ENCODE data around the gene IRF3.

DNA sequence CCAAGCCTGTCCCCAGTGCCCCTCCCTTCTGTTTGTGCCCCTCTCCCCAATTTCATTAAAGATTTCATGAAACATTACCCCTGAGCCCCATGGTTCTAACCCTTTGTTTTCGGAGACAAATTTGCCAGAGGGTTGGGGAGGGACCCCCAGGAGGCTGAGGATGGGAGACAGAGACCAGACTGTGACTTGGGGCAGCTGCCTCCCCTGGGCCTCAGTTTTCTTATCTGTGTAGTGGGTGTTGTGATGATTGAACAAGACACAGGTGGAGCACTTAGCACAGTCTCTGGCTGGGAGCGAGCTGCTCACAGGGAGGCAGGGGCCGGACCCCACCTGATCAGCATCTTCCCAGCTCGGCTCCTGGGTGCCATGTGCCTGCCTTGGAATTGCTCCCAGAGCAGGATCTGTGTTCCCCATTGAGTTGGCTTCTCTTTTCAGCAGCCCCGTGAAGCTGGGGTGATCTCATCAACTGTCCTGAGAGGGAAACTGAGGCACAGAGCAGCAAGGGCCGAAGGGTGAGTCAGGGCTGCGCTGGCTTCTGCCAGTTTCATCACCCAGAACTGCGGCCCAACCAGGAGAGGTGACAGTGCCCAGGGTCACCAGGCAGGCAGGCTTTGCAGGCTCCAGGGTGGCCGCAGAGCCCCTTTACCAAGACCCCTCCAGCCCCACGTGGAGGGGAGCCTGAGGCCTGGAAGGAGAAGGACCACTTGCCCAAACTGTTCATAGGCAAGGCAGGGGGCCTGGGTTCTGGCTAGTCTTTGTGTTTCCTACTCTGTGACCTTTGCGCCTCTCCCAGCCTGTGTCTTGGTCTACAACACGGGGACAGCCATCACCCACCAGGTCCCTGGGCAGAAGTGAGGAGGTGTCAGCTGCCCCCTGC lies 6.9 kb downstream of the IRF3 start:
- TF ChIP-seq CTCF (IDR thresholded peaks at IDR 0.05) (no peak), POLR2A (IDR thresholded peaks at IDR 0.05) (no peak)
